H54 (cell line): ENCODE data around the gene KNL1.

Source experiments
- DNase-seq: peaks from one replicate; pipeline ENCODE4 v3.0.0; 2011; ENCODE audit warnings: low spot score, mixed read lengths; ENCODE audit not compliant: insufficient read length
- FAIRE-seq: peaks from 3 replicates; lab custom pipeline; 2011; peaks lifted over from hg19 to GRCh38; lab: Jason Lieb, UNC
- POLR2A ChIP-seq: IDR thresholded peaks from 2 replicates; pipeline ENCODE4 v1.6.1; 2011; ENCODE audit warnings: low read depth, mild to moderate bottlenecking, low read length

KNL1 gene, protein sequence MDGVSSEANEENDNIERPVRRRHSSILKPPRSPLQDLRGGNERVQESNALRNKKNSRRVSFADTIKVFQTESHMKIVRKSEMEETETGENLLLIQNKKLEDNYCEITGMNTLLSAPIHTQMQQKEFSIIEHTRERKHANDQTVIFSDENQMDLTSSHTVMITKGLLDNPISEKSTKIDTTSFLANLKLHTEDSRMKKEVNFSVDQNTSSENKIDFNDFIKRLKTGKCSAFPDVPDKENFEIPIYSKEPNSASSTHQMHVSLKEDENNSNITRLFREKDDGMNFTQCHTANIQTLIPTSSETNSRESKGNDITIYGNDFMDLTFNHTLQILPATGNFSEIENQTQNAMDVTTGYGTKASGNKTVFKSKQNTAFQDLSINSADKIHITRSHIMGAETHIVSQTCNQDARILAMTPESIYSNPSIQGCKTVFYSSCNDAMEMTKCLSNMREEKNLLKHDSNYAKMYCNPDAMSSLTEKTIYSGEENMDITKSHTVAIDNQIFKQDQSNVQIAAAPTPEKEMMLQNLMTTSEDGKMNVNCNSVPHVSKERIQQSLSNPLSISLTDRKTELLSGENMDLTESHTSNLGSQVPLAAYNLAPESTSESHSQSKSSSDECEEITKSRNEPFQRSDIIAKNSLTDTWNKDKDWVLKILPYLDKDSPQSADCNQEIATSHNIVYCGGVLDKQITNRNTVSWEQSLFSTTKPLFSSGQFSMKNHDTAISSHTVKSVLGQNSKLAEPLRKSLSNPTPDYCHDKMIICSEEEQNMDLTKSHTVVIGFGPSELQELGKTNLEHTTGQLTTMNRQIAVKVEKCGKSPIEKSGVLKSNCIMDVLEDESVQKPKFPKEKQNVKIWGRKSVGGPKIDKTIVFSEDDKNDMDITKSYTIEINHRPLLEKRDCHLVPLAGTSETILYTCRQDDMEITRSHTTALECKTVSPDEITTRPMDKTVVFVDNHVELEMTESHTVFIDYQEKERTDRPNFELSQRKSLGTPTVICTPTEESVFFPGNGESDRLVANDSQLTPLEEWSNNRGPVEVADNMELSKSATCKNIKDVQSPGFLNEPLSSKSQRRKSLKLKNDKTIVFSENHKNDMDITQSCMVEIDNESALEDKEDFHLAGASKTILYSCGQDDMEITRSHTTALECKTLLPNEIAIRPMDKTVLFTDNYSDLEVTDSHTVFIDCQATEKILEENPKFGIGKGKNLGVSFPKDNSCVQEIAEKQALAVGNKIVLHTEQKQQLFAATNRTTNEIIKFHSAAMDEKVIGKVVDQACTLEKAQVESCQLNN (N-terminal part only)

DNA sequence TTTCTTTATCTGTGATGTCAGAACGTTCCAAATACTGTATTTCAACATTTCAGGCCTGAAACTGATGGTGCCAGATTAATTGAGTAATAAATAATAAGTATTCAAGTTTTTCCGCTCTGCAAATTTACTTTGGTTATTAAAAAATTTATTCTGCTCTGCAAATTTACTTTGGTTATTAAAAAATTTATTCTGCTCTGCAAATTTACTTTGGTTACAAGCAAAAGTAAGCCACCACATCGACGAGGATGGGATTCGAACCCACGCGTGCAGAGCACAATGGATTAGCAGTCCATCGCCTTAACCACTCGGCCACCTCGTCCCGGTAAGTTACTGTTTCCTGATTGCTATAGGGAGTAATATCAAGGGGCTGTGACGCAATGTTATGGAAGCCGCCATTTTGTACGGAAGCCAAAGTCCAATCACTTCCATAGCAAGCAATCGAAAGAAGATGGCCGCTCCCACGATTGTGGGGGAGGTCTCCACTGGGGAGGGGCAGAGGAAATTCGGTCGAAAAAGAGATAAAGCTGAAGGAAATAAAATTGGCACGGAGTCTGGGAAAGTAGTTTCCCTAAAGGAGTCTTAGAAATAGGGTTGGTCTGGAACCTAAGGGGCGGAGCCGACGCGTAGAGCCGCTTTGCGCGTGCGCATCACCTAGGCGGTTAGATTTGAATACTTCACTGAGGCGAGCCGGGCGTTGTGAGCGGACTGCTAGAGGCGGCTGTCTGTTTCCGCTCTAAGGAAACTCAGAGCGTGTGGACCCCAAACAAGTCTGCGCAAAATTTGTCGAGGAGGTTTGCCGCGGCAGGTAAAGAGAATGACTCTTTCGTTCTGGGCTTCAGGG lies at the start of gene KNL1:
TSS of gene KNL1 (plus strand) at position 662 of the 841 bp plus-strand sequence. CDS start 8,683 bp downstream, outside the sequence.
- peak; percentile 55 for FAIRE-seq
- TF ChIP-seq POLR2A: peak; percentile 66
- DNase-seq: peak; percentile 54

DNA sequence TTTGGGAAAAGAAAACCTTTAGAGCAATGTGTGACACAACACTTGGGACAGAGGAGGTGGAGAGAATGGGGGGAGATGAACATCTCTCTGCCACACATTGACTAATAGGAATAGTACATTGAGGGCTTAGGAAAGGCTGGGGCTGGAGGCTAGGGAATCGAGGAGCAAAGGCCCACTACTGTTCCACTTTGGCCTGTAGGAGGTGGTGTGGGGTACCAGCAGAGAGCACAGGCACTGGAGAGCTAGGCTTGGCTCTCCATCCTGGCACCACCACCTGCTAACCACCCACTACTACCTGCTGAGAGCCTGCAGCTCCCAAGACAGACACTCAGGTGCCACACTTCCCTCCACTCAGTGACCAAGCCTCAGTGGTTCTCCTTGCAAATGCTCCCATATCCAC lies 48.6 kb upstream of the KNL1 start:
- FAIRE-seq: no peak
- no peak for DNase-seq
- no peak for TF ChIP-seq POLR2A

DNA sequence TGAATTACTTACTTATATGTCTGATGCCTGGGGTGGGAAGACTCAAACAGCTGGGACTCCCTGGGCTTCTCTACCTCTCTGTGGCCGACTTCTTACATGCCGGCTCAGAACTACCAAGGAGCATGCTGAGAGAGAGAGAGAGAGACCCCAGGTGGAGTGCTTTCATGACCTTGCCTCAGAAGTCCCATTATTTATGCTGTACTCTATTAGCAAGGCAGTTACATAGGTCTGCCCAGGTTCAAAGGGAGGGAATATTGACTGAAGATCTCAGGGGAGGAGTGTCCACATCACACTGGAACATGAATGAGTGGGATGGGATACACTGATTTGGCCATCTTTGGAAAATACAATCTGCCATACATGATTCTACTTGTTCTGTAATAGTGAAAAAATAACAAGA lies 45.4 kb upstream of the KNL1 start:
- DNase-seq (no peak), FAIRE-seq (no peak)
- TF ChIP-seq POLR2A: no peak

DNA sequence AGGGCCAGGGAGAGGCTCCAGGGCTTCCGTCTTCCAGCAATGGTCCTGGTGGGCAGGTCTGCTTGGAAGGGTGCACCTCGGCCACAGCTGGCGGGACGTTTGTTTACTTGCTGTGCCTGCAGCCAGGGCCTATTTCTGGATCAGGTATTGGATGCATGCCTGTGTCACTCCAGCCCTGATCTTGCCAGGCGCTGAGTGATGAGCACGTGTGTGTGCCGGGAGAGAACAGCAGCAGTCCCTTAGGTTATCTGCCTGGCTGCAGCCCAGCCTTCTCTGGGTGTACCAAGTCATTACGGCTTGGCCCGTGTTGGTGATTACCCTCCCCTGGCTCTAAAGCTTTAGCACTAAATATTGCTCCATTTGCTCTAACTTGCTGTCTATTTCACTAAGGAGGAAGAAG lies 44.2 kb upstream of the KNL1 start:
- FAIRE-seq: no peak
- DNase-seq: no peak
- no peak for TF ChIP-seq POLR2A

DNA sequence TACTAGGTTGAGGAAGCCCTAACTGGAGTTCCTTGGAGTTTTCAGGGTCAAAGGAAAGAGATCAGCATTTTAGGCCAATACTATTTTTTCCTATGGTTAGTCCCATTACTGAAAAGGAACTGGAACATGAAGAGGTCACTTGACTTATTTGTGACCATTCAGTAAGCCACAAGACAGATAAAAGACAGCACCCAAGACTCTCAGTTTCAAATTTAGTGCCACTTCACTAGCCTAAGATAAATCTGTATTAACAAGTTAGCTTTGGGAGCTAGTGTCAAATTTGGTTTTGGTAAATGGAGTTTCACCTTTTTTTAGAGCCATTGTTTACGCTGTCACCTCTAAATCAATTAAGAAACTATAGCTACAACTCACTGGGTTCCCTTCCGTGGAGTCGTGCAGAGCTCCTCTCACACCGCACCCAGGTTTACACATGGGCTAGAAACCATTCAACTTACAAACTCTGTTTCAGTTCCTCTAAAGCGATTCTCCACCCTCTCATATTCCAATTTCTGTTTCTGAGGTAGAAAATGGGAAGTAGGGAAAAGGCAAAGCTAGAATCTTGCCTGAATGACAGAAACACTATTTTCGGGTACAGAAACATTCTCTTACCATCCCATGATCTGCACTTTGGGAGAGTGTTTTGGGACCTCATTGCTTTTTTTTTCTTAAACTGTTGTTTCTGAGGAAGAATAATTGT lies 43.6 kb upstream of the KNL1 start:
- no peak for DNase-seq
- FAIRE-seq: no peak
- TF ChIP-seq POLR2A: no peak

DNA sequence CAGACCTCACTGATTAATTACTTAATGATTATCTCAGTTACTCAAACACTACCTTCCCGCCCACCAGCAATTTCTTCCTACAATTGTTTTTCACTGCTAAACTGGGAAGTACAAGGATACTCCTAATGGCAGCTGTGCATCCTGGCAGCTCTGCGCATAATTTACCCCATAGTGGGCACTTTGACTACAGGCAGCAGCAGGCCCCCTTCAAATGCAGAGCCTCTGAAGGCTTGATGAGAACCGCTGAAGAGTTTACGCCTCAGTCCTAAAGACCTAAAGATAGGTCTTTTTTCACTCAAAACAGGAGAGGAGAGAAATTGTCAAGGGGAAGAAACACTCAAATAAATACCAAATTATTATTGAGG lies 39.9 kb upstream of the KNL1 start:
- DNase-seq (no peak), FAIRE-seq (no peak)
- no peak for TF ChIP-seq POLR2A

DNA sequence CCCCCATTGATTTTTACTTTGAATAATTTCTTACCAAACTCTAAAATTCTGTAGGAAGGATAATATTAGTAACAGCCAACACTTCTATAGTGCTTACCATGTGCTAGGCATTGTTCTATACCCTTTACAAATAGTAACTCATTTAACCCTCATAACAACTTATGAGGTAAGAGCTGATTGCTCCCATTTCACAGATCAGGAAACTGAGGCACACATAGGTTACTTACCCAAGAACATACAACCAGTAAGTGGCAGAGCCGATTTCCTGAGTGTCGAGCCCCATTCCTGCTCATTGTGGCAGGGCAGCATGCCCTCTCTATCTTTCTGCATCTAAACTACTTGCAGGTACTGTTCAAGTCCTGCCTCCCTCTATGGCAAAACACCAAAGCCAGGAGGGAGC lies 38.2 kb upstream of the KNL1 start:
- FAIRE-seq: no peak

DNA sequence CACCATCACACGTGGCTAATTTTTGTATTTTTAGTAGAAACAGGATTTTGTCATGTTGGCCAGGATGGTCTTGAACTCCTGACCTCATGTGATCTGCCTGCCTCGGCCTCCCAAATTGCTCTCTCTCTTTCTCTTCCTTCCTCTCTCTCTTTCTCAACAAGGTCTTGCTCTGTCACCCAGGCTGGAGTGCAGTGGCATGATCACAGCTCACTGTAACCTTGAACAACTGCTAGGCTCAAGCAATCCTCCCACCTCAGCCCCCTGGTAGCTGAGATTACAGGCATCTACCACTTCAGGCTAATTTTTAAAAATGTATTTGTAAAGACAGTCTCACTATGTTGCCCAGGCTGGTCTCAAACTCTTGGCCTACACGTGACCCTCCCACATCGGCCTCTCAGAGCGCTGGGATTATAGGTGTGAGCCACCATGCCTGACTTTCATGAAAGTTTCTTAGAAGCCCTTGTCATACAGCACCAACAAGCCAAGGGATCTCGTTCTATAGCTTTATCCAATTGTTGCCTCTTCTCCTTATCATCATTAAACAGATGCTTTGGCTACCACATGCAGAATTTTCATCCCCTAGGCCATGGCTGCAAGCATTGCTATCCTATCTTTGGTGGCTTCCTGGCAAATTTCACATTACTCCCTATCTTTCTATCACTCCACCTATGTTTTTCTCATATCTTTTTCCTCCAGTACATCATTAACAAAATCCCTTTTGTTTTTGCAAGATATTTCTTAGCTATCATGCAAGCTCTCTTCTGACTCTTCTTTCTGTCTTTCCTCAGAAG lies 34.9 kb upstream of the KNL1 start:
- no peak for TF ChIP-seq POLR2A
- DNase-seq: no peak
- FAIRE-seq: no peak

More for the DNA sequence above, 38.2 kb upstream of the KNL1 start:
- no peak for TF ChIP-seq POLR2A
- no peak for DNase-seq

DNA sequence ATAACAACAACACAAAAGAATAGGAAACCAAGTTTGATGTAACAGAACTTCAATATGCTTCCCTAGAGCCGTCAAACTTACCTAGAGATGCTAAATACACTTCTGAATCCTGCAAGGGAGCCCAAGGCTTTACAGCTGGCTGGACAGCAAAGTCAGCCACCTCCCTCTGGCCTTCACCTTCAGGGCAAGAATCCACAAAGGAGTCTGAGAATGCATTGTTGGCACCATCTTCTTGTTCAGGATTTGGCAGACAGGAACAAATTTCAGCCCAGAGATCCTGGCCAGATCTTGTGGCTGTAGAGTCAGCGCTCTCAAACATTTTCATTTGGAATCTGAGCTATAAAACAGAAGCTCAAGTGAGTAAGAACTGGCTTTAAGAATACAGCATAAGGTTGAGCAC lies 31.4 kb upstream of the KNL1 start:
- FAIRE-seq (no peak), DNase-seq (no peak)
- no peak for TF ChIP-seq POLR2A

DNA sequence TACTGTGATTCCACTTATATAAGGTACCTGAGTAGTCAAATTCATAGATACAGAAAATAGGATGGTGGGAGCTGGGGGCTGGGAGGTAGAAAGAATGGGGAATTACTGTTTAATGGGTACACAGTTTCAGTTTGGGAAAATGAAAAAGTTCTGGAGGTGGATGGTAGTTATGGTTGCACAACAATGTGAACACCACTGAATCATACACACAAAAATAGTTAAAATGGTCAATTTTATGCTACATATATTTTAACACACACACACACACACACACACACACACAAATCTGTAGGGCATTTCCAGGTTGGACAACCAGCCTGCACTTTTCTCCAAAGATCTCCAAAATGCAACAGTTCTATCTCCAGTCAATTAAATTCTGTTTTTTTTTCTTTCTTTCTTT lies 30.6 kb upstream of the KNL1 start:
- no peak for FAIRE-seq
- TF ChIP-seq POLR2A: no peak
- DNase-seq: no peak

DNA sequence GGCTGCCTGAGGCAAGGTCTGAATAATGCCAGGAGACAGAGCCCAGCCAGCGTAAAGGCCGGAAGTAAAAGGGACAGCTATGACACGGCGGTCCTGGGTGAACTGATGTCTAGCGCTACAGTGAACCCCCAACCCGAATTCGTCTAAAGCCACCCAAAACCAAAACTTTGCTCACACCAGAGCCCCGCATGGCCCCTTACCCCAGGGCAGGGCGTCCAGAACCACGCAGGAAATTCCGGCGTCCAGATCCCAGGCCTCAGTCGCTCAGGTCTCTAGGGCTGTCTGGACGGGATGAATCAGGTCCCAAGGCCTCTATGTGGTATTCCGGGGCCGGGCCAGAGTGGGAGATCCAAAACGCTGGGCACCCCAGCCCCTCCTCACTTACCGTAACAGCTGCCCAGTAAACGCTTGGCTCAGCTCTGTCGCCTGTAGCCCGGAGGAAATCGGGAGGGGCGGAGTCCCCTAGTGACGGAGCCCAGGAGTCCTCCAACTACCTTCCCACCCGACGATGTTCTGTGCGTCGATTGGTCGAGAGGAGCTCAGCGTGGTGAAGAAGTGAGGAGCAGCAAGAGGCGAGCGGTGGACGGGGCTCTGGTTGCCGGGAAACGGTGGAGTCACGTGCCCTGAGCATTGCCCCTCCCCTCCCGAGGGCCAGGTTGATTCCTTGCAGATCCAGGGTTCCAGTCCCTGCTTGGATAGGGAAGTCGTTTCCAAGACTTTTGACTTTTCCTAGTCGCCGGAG lies 29.3 kb upstream of the KNL1 start, which contains the start of gene CCDC32:
TSS of gene CCDC32 (minus strand) at position 452 of the 742 bp plus-strand sequence. CDS start 2,027 bp downstream, outside the sequence.
- DNase-seq (peak; percentile 97), FAIRE-seq (peak; percentile 98)
- TF ChIP-seq POLR2A: peak; percentile 65
